Activated CD4-positive, alpha-beta T cell treated with anti-CD3 and anti-CD28 coated beads for 1 hour (primary cell): ENCODE results near the gene ALDOA.
"Not testable (repeated sequence)": the region's sequence is repeated elsewhere in the genome, so short reads cannot be mapped to it uniquely, and the experiment has no call there.

Experiments
- DNase-seq: peaks from one replicate; pipeline ENCODE4 v3.0.0-alpha.2; 2020

ALDOA gene

DNA sequence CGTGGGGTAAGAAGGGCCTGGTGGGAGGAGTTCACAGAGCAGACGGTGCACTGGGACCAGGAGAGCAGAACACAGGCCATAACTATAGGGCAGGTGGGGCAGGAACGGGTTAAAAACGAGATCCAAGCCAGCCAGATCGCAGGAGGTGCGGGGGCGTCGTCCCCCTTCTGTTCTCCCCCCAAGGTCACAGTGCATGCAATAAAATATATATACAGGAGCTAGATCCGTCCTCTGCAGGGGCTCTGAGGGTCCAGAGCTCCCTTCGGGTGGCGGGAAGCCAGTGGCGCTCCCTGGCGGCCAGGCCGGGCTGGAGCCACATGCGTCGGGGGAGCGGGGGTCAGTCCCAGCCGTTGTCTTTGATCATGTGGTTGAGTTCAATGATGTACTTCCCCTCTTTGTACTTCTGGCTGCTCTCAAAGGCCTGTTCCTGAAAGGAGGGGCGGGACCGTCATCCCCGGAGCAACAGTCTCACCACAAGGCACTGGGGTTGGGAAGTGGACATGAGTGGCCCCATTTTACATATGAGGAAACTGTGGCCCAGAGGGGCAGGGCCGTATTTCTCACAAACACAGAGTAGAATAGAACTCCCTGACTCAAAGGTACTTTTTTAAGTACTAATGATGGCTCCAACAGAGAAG is 26.9 kb downstream of the ALDOA start:
- DNase-seq: no peak

DNA sequence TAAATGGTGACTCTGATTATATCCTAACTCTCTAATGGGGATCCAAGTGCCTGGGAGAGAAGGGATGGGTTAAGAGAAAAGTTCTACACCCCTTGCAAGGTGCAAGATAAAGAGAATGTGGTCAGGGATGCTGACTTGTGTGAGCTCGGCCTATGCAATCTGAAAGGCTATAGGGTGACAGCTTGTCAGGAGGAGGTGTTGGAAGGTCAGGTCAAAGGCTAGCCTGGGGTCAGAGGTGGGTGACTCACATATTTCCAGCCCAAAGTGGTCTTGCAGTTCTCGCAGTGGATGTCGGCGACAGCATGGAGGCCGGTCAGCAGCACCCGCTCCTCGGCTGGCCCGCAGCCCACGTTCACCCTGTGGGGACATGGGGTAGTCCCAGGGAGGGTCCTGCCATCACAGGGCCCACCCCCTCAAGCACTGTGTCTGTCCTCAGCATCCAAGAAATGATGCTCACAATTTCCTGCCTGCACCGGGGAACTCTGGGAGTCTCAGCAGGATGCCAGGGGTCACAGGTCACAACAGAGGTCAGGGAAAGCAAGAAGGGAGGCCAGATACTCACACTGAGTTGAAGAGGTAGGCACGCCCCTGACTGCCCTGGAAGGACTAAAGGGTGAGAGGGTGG is 29.1 kb downstream of the ALDOA start:
- no peak for DNase-seq

DNA sequence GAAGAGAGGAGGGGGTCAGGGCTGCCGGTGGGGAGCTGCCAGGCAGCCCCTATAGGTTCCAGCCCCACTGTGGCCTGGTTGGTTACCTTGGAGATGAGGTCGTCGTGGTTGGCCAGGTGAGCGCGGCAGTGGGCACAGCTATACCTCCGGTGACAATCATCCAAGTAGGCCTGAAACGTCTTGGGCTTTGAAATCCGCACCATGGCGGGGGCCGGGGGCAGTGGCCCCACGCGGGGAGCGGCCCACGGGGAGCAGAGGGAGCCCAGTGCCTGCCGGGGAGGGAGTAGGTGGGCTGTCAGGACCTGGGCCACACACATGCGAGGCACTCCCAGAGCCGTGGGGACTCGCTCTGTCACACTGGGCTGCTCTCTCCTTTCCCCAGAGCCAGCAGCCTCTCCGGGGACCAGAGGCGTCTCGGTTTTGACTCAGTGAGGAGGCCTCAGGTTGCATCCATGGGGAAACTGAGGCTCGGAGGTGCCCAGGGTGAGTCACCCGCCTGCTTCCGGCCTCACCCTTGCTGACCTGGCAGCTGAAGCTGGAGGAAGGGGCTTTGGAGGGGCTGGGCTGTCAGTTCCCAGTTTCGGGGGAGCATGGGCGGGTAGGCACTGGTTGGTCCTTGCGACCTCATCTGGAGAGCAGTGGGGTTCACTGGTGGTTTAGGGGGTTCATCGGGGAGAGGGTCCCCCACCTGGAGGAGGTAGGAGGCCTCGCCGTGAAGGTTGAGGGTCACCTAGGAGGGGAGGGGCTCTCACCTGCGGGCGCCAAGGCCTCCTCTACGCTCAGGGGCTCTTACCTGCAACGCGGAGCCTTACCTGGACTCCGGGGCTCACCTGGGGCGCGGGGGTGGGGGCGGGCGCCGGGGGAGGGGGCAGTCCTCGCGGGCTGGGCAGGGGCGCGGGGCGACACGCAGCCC is 29.9 kb downstream of the ALDOA start:
- DNase-seq: no peak

DNA sequence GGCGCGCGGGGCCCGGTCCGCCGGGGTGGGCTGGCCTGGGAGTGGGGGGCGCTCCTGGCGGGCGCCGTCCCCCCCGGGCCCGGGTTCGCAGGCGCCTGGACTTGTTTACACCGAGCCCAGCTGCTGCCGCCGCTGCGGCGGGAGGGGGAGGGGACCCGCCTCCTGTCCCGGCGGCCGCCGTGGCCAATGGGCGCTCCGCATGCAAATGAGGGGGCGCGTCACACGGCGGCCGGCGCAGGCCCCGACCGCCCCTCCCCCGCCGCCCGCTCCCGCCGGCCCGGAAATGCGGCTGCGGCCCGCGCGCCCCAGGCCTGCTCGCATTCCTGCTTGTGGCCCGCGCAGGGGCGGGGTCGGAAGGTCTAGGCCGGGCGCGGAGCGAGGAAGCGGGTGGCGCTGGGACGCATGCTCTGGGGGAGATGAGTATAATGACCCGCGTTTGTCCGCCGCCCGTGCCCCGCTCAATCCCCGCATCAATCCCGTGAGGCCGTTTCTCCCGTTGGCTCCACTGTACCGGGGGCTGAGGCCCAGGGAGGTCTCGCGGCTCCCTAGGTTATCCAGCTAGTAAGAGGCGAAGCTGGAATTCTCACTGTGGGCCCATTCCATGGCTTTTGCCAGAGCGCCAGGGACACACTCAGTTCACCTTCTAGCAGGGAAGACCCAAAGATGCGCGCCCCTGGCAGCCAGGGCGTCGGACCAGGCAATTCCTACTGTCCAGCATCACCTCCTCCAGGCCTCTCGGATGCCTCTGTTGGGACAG is 30.7 kb downstream of the ALDOA start, which contains the start of gene YPEL3:
TSS of gene YPEL3 (minus strand) at position 109 of the 757 bp plus-strand sequence. CDS start 731 bp downstream, outside the sequence.
- DNase-seq: peak; percentile 79

DNA sequence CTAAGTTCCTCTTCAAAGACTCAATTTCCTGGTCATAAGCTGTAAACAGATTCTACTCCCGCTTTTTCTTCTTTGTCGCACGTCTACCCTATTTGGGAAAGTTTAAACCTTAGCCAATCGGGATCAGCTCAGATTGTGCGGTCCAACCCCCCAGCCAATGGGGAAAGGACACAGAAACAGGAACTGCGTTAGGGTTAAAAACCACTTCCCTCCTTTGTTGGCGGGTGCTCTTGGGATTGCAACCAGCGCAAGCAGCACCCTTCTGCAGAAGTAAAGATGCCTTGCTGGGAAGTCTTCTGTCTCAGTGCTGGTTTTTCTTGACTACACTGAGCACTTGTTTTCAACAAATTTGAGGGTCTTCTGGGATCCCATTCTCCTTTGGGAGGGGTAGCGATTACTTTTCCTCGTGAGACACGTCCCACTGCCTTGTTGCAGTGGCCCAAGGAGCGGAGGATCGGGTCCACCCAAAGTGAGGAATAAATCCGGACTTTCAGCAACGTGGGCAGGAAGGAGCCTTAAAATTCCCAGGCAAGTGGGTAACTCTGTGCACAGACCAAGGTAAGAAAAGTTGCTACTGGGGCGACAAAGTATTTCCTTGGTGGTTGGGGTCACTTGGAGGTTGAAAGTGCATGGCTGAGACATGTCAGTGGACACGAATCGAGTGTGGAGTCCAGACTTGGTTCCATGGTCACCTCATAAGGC is 31.5 kb downstream of the ALDOA start:
- no peak for DNase-seq

DNA sequence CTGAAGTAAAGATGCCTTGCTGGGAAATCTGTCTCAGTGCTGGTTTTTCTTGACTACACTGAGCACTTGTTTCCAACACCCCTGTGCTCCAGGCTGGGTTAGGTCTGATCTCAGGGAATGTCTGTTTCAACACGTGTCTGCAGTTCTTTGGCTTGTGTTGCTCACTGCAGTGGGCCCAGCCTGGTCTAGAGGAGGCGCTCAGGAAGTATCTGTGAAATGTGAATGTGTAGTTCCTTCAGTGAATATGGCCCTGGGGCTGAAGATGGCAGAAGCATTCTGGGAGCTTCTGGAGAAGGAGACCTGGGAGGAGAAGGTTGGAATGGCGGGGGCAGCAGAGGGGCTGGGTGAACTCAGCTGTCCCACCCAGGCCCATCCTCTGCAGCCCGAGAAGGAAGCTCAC is 38.5 kb downstream of the ALDOA start:
- no peak for DNase-seq

DNA sequence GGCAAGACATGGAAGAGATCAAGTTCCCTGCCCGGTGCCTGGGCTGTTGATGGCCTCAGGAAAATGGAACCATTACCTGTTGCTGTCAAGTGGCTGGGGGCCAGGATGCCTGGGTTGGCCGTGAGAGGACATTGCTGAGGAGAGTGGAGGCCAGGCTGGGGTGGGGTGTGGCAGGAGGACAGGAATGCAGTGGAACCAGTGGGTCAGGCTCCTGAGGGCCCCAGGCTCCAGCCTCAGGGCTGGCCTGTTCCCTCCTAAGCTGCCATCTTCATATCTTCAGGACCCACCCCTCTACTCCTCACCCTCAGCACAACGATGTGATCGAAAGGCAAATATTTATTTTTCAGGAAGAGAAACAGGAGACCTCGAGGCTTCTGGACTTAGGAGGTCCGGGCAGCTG is 38.9 kb downstream of the ALDOA start:
- no peak for DNase-seq

DNA sequence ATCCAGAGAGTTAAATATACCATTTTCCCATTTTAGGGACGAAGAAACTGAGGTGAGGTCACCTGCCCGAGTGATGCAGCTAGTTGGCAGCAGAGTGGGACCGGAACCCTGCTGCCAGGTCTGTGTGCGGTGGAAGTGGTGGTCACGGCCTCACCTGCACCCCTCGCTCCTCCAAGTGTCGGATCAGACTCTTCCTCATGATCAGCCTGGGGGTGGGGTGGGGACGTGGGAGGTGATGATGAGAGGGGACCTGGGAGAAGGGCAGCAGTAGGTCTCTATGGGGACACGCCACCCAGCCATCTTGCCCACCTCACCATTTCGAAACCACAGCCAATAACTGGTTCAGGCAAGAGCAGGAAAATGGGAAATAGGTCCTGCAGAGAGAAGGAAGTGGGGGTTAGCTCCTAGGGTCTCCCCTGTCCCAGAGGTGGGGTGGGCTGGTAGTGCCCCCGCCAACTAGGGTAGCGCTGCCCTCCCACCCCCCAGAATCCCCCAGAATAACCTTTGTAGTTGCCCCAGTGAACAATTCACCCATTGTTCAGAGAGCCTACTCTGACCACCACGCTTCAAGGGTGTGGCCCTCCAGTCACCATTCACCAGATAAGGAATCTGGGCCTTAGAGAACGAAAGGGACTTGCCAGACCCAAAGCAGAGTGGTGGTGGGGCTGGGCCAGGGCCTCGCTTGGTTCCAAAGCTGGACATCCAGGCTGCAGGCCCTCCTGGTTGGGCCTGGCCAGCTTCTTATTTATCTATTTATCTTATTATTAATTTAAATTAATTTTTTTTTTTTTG is 42.7 kb downstream of the ALDOA start:
- no peak for DNase-seq

DNA sequence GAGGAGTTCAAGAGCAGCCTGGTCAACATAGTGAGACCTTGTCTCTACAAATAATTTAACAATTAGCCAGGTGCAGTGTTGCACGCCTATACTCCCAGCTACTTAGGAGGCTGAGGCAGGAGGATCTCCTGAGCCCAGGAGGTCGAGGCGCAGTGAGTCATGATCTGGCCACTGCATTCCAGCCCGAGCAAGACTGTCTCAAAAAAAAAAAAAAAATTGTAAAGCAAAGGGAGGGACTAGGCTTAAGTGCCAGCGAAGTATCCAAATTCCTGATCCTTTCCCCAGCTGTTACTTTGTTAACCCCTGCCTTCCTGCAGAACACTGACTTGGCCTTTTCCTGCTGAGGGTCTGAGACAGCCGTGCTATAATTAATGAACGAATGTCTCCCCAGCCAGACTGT is 45.1 kb downstream of the ALDOA start:
- DNase-seq: no peak

DNA sequence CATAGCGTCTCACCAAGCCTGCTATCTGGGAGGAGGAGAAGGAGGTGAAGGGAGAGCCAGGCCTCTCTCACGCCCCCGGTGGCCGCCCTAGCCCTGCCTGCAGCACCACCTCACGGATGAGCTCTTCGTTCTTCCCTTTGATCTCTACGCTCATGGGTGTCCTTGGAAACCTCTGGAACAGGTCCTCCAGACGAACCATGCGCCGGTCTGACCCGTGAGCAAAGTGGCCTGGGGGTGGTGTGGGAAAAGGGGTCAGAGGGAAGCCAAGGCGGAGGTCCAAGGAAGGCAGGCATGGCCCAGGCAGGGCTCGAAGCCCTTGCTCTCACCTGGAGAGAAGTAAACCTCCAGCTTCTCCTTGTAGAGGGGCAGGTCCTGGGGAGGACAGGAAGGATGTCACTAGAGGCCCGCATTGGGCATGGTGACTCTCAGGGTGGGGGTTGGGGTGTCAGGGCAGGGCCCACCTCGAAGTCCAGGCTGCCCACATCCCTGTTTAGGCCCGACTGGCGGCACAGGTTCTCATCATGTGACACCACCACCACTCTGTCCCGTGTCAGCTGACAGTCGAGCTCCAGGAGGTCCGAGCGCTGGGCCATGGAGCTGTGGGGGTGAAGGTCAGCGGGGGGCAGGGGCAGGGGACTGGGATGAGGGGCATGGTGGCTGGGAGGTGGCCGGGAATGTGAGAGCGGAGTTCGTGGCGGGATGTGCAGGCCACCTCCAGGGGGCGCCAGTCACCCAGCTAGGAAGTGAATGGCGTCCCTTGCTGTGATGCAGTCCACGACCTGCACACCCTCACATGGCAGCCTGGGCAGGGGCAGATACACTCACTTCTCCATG is 46.9 kb downstream of the ALDOA start:
- DNase-seq: peak; percentile 35

DNA sequence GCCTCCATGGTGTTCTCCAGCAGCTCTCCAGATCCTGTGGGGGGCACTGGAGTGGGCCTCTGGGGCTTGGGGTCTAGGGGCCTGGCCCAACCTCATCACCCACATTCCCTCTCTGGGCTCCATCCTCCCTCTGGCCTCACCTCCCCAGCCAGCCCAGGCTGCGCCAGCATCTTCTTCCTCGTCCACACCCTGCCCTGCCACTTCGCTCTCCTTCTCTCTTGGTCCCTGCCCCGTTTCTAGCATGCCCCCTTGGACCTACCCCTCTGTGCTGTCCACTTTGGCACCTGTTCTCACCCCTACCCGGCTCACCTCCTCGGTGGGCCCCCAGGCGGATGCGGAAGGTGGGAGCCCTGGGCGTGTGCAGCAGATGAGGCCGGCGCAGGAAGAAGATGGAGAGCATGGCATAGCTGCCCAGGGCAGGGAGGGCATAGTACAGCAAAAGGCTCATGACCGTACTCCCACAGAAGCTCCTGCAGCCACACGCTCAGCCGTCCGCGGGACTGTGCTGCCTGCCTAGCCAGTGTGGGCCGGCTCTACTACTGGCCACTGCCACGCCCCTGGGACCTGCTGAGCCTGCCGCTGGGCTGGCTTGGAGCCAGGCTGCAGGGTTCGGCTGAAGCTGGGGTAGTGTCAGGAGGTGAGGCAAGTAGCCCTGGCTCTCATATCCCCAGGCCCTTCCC is 47.6 kb downstream of the ALDOA start, which contains the start of gene GDPD3:
TSS of gene GDPD3 (minus strand) at position 507 of the 680 bp plus-strand sequence. CDS start at position 448, 59 bp downstream.
- no peak for DNase-seq

DNA sequence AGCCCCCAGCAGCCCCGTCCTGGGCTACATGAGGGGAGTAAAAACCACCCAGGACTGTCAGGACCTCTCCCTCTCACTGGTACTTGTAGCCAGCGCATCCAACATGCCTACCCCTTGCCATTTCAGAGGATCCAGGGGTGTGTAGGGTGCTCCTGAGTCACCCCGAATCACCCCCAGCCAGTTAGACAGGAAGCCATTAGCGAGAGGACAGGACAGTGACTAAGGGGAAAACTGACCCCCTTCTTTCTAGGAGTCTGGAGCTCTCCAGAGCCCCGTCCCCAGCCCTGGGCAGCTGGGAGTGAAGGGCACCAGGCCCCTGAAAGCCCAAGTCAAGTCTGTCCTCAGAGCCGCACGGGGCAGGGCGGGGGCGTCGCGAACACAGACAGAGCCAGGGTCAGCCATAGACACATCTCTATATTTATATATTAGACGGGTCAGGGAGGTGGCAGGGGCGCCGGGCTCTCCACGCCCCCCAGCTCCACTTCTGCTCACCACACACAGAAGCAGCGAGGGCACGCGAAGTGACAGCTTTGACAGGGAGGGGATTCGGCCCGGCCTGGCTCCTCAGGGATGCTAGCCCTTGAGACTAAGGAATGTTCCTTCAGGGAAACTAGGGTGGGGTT is 48.3 kb downstream of the ALDOA start:
- DNase-seq: no peak

DNA sequence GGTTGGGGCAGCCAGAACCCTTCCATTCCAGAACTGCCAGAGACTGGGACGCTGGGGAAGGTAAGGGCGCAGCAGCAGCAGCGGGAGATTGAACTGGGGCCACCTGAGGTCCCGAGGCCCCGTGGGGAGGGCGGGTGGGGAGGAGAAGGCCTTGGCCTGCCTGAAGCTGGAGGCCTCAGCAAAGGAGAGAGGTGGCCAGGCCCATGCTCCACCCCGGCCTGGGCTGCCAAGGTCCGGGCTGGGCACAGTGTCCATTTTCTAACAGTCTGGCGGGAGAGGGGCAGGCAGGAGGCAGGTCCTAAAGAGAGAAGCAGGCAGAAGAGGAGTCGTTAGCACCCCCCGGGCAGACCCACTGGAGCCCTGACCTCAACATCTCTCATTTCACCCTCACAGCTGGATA is 48.9 kb downstream of the ALDOA start:
- DNase-seq: no peak

DNA sequence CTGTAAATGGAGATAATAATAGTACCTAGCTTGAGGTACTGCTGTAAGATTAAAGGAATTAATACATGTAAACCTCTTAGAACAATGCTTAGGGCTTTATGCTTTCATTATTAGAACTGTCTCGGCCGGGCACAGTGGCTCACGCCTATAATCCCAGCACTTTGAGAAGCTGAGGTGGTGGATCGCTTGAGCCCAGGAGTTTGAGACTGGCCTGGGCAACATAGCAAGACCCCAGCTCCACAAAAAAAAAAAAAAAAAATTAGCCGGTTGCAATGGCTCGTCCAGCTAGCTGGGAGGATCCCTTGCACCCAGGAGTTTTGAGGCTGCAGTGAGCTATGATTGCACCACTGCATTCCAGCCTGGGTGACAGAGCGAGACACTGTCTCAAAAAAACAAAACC is 49.3 kb downstream of the ALDOA start:
- DNase-seq: not testable (repeated sequence)

DNA sequence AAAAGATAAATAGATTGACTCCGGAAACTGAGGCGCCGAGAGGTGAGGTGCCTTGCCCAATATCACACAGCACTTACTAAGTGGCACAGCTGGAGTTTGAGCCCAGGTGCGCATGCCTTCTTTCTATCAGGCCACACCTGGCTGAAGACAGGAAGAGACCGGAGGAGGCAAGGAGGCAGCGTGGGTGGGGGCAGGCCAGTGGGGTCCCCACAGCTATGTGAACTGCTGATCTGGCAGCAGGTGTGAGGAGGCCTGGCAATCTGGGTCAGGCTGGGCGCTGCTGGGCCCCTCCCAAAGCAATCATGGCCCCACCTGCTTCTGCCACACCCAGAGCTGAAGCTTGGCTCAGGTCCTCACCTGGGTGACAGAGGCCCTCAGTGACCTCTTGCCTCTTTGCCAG is 49.7 kb downstream of the ALDOA start:
- DNase-seq: no peak

DNA sequence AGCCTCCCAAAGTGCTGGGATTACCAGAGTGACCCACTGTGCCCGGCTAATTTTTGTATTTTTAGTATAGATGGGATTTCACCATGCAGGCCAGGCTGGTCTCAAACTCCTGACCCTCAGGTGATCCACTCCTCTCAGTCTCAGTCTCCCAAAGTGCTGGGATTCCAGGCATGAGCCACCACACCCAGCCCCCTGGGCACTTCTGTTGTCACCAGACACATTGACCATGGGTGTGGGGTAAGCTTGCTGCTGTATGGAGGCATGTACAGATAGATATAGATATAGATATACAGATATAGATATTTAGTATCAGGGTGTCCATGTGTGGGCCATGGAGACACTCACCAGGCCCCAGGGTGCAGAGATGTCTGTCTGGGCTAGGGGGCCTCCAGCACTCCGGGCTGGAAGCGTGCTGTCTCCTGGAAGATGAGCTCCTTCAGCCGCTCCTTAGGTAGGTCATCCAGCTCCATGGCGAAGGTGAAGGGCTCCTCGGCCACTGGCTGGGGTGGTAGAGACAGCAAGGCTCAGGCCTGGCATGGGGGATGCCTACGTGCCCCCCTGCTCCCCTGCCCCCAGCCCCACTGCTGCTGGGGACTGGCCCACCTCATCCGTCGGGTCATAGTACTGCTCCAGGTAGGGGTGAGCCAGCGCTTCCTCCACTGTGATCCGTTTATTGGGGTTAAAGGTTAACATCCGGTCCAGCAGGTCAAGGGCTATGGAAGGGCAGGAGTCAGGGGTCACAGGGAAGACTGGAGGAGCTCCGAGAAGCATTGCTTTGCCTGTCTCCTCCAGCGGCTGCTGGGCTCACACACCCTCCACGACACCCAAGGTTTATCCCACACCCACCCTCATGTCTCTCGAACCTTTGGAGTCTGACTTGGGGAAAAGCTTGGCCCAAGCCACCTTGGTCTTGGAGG is 51.0 kb downstream of the ALDOA start:
- DNase-seq: no peak

DNA sequence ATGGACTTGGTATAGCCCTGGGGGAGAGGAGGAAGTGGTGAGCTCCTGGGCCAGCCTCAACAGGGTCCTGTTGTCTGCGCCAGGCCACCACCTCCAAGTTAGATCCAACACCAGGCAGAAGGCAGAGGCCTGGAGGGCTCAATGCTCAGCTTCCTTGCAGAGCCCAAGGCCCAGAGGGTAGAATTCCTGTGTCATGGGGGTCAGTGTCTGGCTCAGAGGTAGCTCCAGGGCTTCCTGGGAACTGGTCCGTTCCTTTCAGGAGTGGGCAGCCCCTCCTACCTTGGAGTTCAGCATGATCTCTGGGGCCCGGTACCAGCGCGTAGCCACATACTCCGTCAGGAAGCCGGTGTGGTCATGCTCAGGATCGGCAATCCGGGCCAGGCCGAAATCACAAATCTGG is 52.2 kb downstream of the ALDOA start:
- no peak for DNase-seq

DNA sequence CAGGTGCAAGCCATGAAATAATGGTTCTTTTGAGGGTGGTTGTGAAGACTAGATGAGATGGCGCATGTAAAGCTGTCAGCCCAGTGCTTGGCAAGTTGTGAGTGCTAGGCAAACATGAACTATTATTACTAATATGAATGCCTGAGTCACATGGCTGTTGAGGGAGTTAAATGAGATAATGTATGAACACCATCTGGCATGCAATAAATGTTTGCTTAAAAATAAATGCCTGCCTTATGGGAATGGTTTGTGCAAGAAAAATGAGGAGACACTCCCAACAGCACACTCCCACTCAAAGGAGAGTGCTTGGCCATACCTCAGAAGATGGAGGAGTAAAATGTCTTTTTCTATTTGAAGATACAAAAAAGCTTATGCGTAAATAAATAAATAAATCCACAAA is 53.9 kb downstream of the ALDOA start:
- no peak for DNase-seq
